ENCODE results near the gene WDR45.

- no peak for TF ChIP-seq POLR2A (IDR thresholded peaks at IDR 0.05)
- TF ChIP-seq, protein P1, sequence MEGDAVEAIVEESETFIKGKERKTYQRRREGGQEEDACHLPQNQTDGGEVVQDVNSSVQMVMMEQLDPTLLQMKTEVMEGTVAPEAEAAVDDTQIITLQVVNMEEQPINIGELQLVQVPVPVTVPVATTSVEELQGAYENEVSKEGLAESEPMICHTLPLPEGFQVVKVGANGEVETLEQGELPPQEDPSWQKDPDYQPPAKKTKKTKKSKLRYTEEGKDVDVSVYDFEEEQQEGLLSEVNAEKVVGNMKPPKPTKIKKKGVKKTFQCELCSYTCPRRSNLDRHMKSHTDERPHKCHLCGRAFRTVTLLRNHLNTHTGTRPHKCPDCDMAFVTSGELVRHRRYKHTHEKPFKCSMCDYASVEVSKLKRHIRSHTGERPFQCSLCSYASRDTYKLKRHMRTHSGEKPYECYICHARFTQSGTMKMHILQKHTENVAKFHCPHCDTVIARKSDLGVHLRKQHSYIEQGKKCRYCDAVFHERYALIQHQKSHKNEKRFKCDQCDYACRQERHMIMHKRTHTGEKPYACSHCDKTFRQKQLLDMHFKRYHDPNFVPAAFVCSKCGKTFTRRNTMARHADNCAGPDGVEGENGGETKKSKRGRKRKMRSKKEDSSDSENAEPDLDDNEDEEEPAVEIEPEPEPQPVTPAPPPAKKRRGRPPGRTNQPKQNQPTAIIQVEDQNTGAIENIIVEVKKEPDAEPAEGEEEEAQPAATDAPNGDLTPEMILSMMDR (IDR thresholded peaks at IDR 0.05 in 8 of 11, conservative IDR thresholded peaks at IDR 0.05 in 3 of 11), result no peak
- TF ChIP-seq POLR2AphosphoS5 (IDR thresholded peaks at IDR 0.05), result no peak
Observed at GRCh38 chrX:49120091-49120490, 40.4 kb upstream of the WDR45 start.
